RWPE1 (cell line): ENCODE data around the gene COX5A.
"Not testable (repeated sequence)": the region's sequence is repeated elsewhere in the genome, so short reads cannot be mapped to it uniquely, and the experiment has no call there.

Experiments used
- CTCF ChIA-PET: fragments of 350-600 bp; sonication (Branson Sonifier 250); formaldehyde crosslinking; extraction: SDS; loops from one replicate; lab custom pipeline; 2021; lab: Yijun Ruan, JAX
- POLR2A ChIA-PET: fragments of 400-600 bp; formaldehyde crosslinking; extraction: SDS; loops from one replicate; lab custom pipeline; 2020; ENCODE audit warnings: antibody characterized with exemption; ENCODE audit not compliant: low non-redundant PET; lab: Yijun Ruan, JAX
- DNase-seq: peaks from one replicate; pipeline ENCODE4 v3.0.0; 2012; ENCODE audit warnings: low spot score
- H3K27ac ChIP-seq: fragments of 450-650 bp; 2 replicates; pipeline ENCODE4 v1.5.1; 2017
- TF ChIP-seq, protein P1 (sequence below): fragments of 450-650 bp; conservative IDR thresholded peaks from 2 replicates; pipeline ENCODE4 v1.5.1; 2017; ENCODE audit warnings: low read depth, mild to moderate bottlenecking

The COX5A gene

DNA sequence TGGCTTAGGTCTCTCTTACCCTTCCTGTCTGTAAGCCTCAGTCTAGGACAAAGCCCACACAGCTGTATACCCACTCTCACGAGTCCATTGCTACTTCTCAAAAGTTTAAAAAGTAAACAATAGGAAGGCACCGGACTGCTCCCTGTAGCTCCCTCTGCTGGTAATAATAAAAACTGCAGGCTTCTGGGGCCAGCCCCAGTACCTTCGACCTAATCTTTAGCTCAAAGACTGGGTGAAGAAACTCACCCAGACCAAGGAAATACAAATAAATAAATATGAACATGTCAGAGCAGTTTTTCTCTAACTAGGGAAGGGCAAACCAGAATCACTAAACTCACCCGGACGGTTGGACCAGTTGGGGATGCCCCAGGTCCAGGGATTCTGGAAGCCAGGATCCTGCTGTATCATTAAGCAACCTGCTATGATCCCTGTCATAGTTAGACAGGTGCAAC lies 36.2 kb downstream of the COX5A start:
- POLR2A ChIA-PET, result interaction anchor here (0.6 kb wide), 1 partner anchor 17 kb away, joined by 3 read pairs; no protein-coding TSS in a partner anchor
- CTCF ChIA-PET, result interaction anchor here (0.5 to 2.3 kb wide), 30 partner anchors 9 to 141 kb away, joined by 3 to 12 read pairs (median 4); partner anchors contain the start of genes CPLX3 and MPI
- DNase-seq, result peak; percentile 82
- TF ChIP-seq, protein P1, sequence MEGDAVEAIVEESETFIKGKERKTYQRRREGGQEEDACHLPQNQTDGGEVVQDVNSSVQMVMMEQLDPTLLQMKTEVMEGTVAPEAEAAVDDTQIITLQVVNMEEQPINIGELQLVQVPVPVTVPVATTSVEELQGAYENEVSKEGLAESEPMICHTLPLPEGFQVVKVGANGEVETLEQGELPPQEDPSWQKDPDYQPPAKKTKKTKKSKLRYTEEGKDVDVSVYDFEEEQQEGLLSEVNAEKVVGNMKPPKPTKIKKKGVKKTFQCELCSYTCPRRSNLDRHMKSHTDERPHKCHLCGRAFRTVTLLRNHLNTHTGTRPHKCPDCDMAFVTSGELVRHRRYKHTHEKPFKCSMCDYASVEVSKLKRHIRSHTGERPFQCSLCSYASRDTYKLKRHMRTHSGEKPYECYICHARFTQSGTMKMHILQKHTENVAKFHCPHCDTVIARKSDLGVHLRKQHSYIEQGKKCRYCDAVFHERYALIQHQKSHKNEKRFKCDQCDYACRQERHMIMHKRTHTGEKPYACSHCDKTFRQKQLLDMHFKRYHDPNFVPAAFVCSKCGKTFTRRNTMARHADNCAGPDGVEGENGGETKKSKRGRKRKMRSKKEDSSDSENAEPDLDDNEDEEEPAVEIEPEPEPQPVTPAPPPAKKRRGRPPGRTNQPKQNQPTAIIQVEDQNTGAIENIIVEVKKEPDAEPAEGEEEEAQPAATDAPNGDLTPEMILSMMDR, result peak; percentile 99
- H3K27ac ChIP-seq, result no peak overlapping the region

DNA sequence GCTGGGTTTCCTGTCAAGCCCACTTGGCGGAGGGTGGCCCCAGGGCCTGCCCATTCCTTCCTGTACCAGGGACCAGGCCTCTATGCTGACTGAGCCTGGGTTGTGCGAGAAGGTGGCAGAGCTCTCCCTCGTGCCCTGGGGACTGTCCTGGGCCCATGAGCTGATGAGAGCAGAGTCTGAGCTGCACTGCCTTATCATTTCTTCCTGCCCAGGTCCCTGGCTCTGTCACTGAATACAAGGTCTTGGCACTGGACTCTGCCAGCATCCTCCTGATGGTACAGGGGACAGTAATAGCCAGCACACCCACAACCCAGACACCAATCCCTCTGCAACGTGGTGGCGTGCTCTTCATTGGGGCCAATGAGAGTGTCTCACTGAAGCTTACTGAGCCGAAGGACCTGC lies 40.6 kb downstream of the COX5A start:
- ChIA-PET POLR2A (no interaction called here), CTCF (interaction anchor here (0.6 to 1.8 kb wide), 3 partner anchors 60 to 744 kb away, joined by 3 to 6 read pairs (median 3); no protein-coding TSS in a partner anchor)
- TF ChIP-seq, protein P1, result no peak
- no peak for DNase-seq
- peak overlapping the region; percentile 8 for H3K27ac ChIP-seq

DNA sequence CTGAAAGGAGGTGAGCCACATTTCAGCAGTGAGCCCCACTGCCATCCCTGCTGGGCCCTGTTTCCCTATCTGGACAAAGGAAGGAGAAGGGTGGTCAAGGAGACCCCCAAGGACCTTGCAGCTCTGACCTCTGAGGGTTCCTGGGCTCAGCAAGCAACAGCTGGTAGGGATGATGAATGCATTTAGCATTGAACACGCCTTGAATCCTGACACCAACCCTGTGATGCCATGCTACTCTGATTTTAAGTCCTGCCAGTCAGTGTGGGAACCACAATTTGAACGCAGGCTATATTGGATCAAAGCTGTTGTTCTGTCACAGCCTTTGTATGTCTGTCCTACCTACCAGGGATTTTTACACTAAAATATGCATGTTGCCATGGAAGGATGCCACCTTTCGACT lies 41.6 kb downstream of the COX5A start:
- POLR2A ChIA-PET, result interaction anchor here (0.6 kb wide), 1 partner anchor 102 kb away, joined by 3 read pairs; no protein-coding TSS in a partner anchor

DNA sequence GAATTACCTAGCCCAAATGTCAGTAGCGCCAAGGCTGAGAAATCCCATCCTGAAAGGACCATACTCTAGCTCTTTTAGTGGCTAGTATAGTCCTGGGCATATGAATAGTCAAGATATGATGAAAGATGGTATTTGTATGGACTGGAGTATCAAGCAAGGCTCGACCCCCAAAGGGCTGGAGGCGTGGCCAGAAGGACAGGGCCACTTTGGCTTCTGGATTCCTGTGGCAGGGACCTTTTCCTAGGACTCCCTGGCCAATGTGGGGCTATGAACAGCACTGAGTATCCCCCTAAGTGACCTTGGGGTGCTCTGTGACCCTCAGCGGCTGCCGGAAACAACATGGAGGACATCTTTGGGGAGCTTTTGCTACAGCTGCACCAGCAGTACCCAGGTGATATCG lies 42.0 kb downstream of the COX5A start:
- peak overlapping the region; percentile 7 for H3K27ac ChIP-seq
- ChIA-PET POLR2A (interaction anchor here (0.6 kb wide), 1 partner anchor 101 kb away, joined by 3 read pairs; no protein-coding TSS in a partner anchor), CTCF (no interaction called here)
- no peak for DNase-seq
- TF ChIP-seq, protein P1, result no peak

More for the DNA sequence above, 41.6 kb downstream of the COX5A start:
- TF ChIP-seq, protein P1, result no peak
- CTCF ChIA-PET, result interaction anchor here (1.8 kb wide), 1 partner anchor 125 kb away, joined by 6 read pairs; no protein-coding TSS in a partner anchor
- peak overlapping the region; percentile 7 for H3K27ac ChIP-seq
- DNase-seq, result no peak

DNA sequence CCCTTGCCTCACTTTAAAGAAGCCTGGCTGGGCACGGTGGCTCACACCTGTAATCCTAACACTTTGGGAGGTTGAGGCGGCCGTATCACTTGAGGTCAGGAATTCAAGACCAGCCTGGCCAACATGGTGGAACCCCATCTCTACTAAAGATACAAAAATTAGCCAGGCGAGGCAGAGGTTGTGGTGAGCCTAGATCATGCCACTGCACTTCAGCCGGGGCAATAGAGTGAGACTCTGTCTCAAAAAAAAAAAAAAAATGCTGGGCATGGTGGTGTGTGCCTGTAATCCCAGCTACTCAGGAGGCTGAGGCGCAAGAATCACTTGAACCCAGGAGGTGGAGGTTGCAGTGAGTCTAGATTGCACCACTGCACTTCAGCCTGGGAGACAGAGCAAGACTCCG lies 43.5 kb downstream of the COX5A start:
- not testable (repeated sequence) for H3K27ac ChIP-seq, DNase-seq
- ChIA-PET POLR2A (interaction anchor here (0.7 to 0.8 kb wide), 2 partner anchors 61 to 277 kb away, joined by 4 read pairs; no protein-coding TSS in a partner anchor), CTCF (interaction anchor here (0.7 kb wide), 1 partner anchor 85 kb away, joined by 4 read pairs; no protein-coding TSS in a partner anchor)

DNA sequence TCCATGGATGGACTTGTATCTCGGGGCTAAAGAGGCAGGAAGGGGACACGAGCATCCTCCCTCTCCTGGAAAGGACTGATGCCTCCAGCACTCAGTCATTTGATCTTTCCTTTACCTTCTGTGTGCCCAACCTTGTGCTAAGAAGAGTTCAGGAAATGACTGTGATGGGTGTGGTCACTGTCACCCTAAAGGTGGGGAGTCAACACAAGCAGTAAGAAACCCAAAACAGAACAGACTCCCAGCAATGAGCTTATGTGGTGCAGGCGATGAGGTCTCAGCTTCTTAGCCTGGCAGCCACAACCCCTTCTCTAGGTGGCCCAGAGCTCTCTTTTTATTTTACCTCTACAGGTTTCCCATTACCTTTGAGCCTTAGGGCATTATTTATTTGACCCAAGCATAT lies 44.2 kb downstream of the COX5A start:
- ChIA-PET CTCF (no interaction called here), POLR2A (interaction anchor here (0.7 kb wide), 1 partner anchor 434 kb away, joined by 3 read pairs; no protein-coding TSS in a partner anchor)
- DNase-seq, result no peak
- TF ChIP-seq, protein P1, result no peak
- peak overlapping the region; percentile 42 for H3K27ac ChIP-seq

DNA sequence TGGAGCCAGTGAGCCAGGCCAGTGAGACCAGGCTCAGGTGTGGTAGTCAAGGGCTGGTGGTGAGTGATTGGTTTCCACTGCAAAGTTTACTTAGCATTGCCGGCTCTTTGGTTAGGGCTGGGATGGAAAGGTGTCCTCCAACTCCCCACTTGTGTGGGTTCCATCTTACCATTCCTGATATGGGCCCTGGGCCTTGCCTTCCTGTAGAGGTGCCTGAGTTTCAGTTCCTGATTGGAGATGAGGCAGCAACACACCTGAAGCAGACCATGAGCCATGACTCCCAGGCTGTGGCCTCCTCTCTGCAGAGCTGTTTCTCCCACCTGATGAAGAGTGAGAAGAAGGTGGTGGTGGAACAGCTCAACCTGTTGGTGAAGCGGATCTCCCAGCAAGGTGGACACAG lies 44.9 kb downstream of the COX5A start:
- ChIA-PET POLR2A (no interaction called here), CTCF (interaction anchor here (1.9 kb wide), 1 partner anchor 9 kb away, joined by 11 read pairs; no protein-coding TSS in a partner anchor)
- no peak for DNase-seq
- TF ChIP-seq, protein P1, result no peak
- peak overlapping the region; percentile 42 for H3K27ac ChIP-seq
